SU-DHL-6 (cell line): ENCODE results near the gene KYNU.
A peak's percentile ranks its signal among the peaks of the same experiment; 100 is the strongest.

ENCODE experiments used
- H2AFZ ChIP-seq: fragments of 200-600 bp; sonication (generic); 2 replicates; pipeline ENCODE4 v1.6.1; 2014; ENCODE audit warnings: low read depth, mild to moderate bottlenecking, moderate library complexity, mixed read lengths, antibody characterized with exemption, low read length; ENCODE audit not compliant: severe bottlenecking
- H3F3A ChIP-seq: fragments of 200-600 bp; shearing (Covaris generic); 2 replicates; pipeline ENCODE4 v1.6.0; 2016; ENCODE audit warnings: antibody characterized with exemption, mild to moderate bottlenecking; ENCODE audit not compliant: insufficient read depth
- H3K27ac ChIP-seq: fragments of 200-600 bp; sonication (generic); 2 replicates; pipeline ENCODE4 v1.5.1; 2016; ENCODE audit warnings: low read depth, mild to moderate bottlenecking, low read length, moderate library complexity, mixed read lengths
- H3K27me3 ChIP-seq: fragments of 200-600 bp; sonication (generic), shearing (Covaris generic); 2 replicates; pipeline ENCODE4 v1.6.0; 2014; ENCODE audit warnings: mild to moderate bottlenecking, low read length
- H3K36me3 ChIP-seq: fragments of 200-600 bp; sonication (generic); 2 replicates; pipeline ENCODE4 v1.6.1; 2014; ENCODE audit warnings: mild to moderate bottlenecking, low read length, mixed read lengths
- H3K4me2 ChIP-seq: fragments of 300-600, 200-600 bp; shearing (Covaris generic), sonication (generic); 2 replicates; pipeline ENCODE4 v1.6.0; 2014; ENCODE audit warnings: low read length, low read depth, mild to moderate bottlenecking; ENCODE audit not compliant: poor library complexity, severe bottlenecking
- H3K4me3 ChIP-seq: fragments of 200-600 bp; sonication (generic); 2 replicates; pipeline ENCODE4 v1.5.1; 2014; ENCODE audit warnings: antibody characterized with exemption, low read length, mild to moderate bottlenecking, mixed read lengths; ENCODE audit not compliant: insufficient read depth, poor library complexity, severe bottlenecking
- H3K79me2 ChIP-seq: fragments of 200-600 bp; sonication (generic); 2 replicates; pipeline ENCODE4 v1.6.1; 2014; ENCODE audit warnings: mild to moderate bottlenecking, low read length, moderate library complexity; ENCODE audit not compliant: insufficient read depth
- H3K9ac ChIP-seq: fragments of 200-600 bp; sonication (generic); 2 replicates; pipeline ENCODE4 v1.7.0; 2014; ENCODE audit warnings: mild to moderate bottlenecking, low read length
- H3K9me2 ChIP-seq: fragments of 200-600 bp; sonication (generic); replicated peaks from 2 replicates; pipeline ENCODE4 v1.6.1; 2014; ENCODE audit warnings: low read length; ENCODE audit not compliant: insufficient read depth
- H3K9me3 ChIP-seq: fragments of 200-600 bp; sonication (generic); 2 replicates; pipeline ENCODE4 v1.6.1; 2014; ENCODE audit warnings: low read length, mixed read lengths; ENCODE audit not compliant: insufficient read depth
- H4K20me1 ChIP-seq: fragments of 200-600 bp; sonication (generic); 2 replicates; pipeline ENCODE4 v1.6.1; 2014; ENCODE audit warnings: low read depth, mild to moderate bottlenecking, antibody characterized with exemption, low read length, moderate library complexity, mixed read lengths
- EZH2phosphoT487 ChIP-seq: fragments of 200-600 bp; sonication (generic), shearing (Covaris generic); conservative IDR thresholded peaks from 2 replicates; pipeline ENCODE4 v1.6.1; 2018; ENCODE audit warnings: mild to moderate bottlenecking, antibody characterized with exemption, low read length, moderate library complexity, mixed read lengths
- TF ChIP-seq, protein P1 (sequence below): fragments of 200-600 bp; sonication (generic); IDR thresholded peaks from one replicate; pipeline ENCODE4 v1.5.1; 2017; ENCODE audit warnings: antibody characterized with exemption, mild to moderate bottlenecking, low read length, moderate library complexity; ENCODE audit not compliant: insufficient read depth, poor library complexity, severe bottlenecking

The KYNU gene

DNA sequence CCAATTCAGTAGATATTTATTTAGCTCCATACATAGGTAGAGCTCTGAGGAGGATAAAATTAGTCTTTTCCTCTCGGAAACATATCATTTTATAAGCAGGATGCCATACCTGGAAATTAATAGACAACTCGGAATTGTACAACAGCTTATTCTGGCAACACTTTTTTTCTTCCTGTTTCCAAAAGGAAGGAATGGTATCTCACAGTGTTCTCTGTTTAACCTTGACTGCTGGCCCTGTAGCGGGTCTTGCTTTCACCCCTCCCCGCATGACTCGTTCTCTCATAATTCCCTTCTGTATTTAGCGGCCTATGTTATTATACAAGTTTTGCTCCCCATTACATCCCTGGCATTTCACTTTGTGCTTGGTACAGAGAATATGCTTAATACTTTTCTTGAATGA, 2.5 kb upstream of the KYNU start:
- Histone ChIP-seq H3K9me3 (no peaks in the 10 kb centered on the region), H3K4me2 (peak overlapping the region; percentile 97), H3K9ac (no peak overlapping the region), H3F3A (peaks cover 82% of the 10 kb centered on the region), H3K36me3 (no peaks in the 10 kb centered on the region), H4K20me1 (no peaks in the 10 kb centered on the region), H3K79me2 (peaks cover 22% of the 10 kb centered on the region), H3K27me3 (no peaks in the 10 kb centered on the region), H3K4me3 (no peak overlapping the region), H3K27ac (peak overlapping the region; percentile 89; the same call in 1 of the 2 replicates), H2AFZ (no peak overlapping the region), H3K9me2 (no peaks in the 10 kb centered on the region)
- TF ChIP-seq EZH2phosphoT487, result no peak
- TF ChIP-seq, protein P1, sequence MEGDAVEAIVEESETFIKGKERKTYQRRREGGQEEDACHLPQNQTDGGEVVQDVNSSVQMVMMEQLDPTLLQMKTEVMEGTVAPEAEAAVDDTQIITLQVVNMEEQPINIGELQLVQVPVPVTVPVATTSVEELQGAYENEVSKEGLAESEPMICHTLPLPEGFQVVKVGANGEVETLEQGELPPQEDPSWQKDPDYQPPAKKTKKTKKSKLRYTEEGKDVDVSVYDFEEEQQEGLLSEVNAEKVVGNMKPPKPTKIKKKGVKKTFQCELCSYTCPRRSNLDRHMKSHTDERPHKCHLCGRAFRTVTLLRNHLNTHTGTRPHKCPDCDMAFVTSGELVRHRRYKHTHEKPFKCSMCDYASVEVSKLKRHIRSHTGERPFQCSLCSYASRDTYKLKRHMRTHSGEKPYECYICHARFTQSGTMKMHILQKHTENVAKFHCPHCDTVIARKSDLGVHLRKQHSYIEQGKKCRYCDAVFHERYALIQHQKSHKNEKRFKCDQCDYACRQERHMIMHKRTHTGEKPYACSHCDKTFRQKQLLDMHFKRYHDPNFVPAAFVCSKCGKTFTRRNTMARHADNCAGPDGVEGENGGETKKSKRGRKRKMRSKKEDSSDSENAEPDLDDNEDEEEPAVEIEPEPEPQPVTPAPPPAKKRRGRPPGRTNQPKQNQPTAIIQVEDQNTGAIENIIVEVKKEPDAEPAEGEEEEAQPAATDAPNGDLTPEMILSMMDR, result no peak

DNA sequence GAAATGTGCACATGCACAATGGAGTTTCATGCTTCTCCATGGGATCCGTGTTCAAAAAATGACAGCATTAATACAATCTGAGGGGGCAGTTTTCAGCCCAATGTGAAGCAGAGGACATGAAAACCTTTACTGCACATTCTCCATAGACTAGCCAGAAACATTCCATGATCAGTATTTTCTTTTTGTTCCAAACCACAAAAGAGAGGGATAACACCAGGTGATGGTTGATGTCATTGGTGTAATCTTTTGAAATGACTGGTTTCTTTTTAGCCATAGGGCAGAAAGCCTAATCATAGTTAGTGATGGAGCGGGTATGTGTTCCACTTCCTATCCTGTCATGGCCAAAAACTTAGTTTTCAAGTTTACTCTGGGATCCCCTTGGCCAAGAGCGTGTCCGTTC, 1.8 kb upstream of the KYNU start:
- peaks cover 18% of the 10 kb centered on the region for H3K79me2 ChIP-seq
- TF ChIP-seq, protein P1, result no peak
- TF ChIP-seq EZH2phosphoT487, result no peak
- peak overlapping the region; percentile 93; the same call in 1 of the 2 replicates for H3K27ac ChIP-seq
- H3F3A ChIP-seq, result peaks cover 85% of the 10 kb centered on the region
- H3K9me2 ChIP-seq, result no peaks in the 10 kb centered on the region
- H4K20me1 ChIP-seq, result no peaks in the 10 kb centered on the region
- H3K36me3 ChIP-seq, result no peaks in the 10 kb centered on the region
- H3K4me2 ChIP-seq, result peak overlapping the region; percentile 94
- no peaks in the 10 kb centered on the region for H3K27me3 ChIP-seq
- H3K9me3 ChIP-seq, result no peaks in the 10 kb centered on the region
- H2AFZ ChIP-seq, result no peak overlapping the region
- no peak overlapping the region for H3K4me3 ChIP-seq
- H3K9ac ChIP-seq, result no peak overlapping the region

DNA sequence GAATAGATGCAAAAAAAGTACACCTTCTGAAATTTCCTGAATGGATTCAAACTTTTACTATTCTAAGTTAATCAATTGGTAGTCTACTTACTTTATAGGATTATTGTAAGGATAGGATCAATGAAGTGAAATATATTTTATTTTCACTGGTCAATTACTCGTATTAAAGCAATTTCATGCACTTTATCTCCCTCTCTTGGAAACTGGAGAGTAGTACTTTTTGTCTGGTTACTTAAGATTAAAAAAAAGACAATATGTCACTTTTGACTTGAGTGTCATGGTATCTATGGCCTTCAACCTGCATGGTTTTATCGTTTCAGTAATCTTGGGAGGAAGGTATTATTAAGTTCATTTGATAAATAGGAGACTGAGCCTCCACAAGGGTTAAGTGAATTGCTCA, 1.0 kb upstream of the KYNU start:
- Histone ChIP-seq H3K9me3 (no peaks in the 10 kb centered on the region), H4K20me1 (no peaks in the 10 kb centered on the region), H3K9ac (no peak overlapping the region), H3K4me3 (no peak overlapping the region), H3K36me3 (no peaks in the 10 kb centered on the region), H3K4me2 (peak overlapping the region; percentile 94), H3K9me2 (no peaks in the 10 kb centered on the region), H2AFZ (peak overlapping the region; percentile 30), H3K27me3 (no peaks in the 10 kb centered on the region), H3K27ac (peak overlapping the region; percentile 93), H3K79me2 (peaks cover 14% of the 10 kb centered on the region; the same call in 1 of the 2 replicates), H3F3A (peaks cover 87% of the 10 kb centered on the region)
- no peak for TF ChIP-seq EZH2phosphoT487
- TF ChIP-seq, protein P1, result no peak
